Endothelial cell (in vitro differentiated cells): ENCODE measurements around the gene CC2D1A. TPM values are rescaled to one million over a fixed set of nuclear protein-coding genes. Genes with fewer than 3 reads are reported as not detected.

Source experiments
- DNase-seq: peaks from one replicate; pipeline ENCODE4 v3.0.0; 2021; ENCODE audit warnings: low spot score
- H3K27ac Mint-ChIP-seq: one replicate; pipeline ENCODE4 v1.8.0; 2021; ENCODE audit warnings: mixed read lengths, inconsistent platforms; ENCODE audit not compliant: unreplicated experiment
- H3K27me3 Mint-ChIP-seq: one replicate; pipeline ENCODE4 v1.8.0; 2021; ENCODE audit warnings: mild to moderate bottlenecking, moderate library complexity, mixed read lengths, inconsistent platforms; ENCODE audit not compliant: unreplicated experiment
- H3K36me3 Mint-ChIP-seq: one replicate; pipeline ENCODE4 v1.8.0; 2021; ENCODE audit warnings: mild to moderate bottlenecking, low read depth, mixed read lengths, inconsistent platforms; ENCODE audit not compliant: unreplicated experiment
- H3K4me1 Mint-ChIP-seq: one replicate; pipeline ENCODE4 v1.8.0; 2021; ENCODE audit warnings: mild to moderate bottlenecking, mixed read lengths, inconsistent platforms; ENCODE audit not compliant: unreplicated experiment
- H3K4me3 Mint-ChIP-seq: one replicate; pipeline ENCODE4 v1.8.0; 2021; ENCODE audit warnings: mild to moderate bottlenecking, mixed read lengths, inconsistent platforms; ENCODE audit not compliant: unreplicated experiment
- H3K9me3 Mint-ChIP-seq: one replicate; pipeline ENCODE4 v1.8.0; 2021; ENCODE audit warnings: mixed read lengths, inconsistent platforms; ENCODE audit not compliant: unreplicated experiment
- total RNA-seq: library from RNA; stranded (reverse); fragmentation: NEBNext Ultra II Directional; extraction: Animal tissue kit (Norgen Biotek cat#: 25700); gene quantifications from one replicate; pipeline ENCODE4 v1.2.1, GENCODE V29; 2021; ENCODE audit not compliant: unreplicated experiment
- TF ChIP-seq, protein P1 (sequence below): fragments of 200-600 bp; sonication (generic); IDR thresholded peaks from one replicate; pipeline ENCODE4 v1.5.0; 2021; ENCODE audit warnings: antibody characterized with exemption; ENCODE audit not compliant: unreplicated experiment

The CC2D1A gene
- total RNA-seq, 1 donor from 2014 or later = 17.1 TPM

DNA sequence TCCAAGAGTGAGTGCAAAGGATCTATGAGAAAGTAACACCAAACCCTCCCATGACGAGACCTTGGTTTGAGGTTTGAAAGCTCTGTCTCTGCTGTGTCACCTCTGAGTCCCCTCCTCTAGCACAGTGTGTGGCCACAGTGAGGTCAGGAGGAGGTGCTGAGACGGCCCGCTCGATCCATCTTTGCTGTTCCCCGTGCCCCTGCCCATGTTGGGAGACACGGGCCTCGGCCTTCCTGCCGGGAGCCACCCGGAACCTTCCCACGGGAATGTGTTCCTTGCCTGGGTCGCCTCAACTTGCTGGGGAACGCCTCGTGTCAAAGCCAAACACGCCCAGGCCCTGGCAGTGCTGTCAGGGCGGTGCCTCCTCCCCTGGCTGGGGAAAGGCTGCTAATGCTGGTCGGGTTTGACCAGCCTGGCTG lies 19.0 kb upstream of the CC2D1A start:
- H3K27ac Mint-ChIP-seq = no peak overlapping the region
- no peaks in the 10 kb centered on the region for H3K9me3 Mint-ChIP-seq
- H3K27me3 Mint-ChIP-seq = peaks cover 6% of the 10 kb centered on the region
- no peak for DNase-seq
- H3K4me3 Mint-ChIP-seq = no peak overlapping the region
- no peaks in the 10 kb centered on the region for H3K36me3 Mint-ChIP-seq
- H3K4me1 Mint-ChIP-seq = peaks cover 3% of the 10 kb centered on the region
- TF ChIP-seq, protein P1, sequence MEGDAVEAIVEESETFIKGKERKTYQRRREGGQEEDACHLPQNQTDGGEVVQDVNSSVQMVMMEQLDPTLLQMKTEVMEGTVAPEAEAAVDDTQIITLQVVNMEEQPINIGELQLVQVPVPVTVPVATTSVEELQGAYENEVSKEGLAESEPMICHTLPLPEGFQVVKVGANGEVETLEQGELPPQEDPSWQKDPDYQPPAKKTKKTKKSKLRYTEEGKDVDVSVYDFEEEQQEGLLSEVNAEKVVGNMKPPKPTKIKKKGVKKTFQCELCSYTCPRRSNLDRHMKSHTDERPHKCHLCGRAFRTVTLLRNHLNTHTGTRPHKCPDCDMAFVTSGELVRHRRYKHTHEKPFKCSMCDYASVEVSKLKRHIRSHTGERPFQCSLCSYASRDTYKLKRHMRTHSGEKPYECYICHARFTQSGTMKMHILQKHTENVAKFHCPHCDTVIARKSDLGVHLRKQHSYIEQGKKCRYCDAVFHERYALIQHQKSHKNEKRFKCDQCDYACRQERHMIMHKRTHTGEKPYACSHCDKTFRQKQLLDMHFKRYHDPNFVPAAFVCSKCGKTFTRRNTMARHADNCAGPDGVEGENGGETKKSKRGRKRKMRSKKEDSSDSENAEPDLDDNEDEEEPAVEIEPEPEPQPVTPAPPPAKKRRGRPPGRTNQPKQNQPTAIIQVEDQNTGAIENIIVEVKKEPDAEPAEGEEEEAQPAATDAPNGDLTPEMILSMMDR = no peak

DNA sequence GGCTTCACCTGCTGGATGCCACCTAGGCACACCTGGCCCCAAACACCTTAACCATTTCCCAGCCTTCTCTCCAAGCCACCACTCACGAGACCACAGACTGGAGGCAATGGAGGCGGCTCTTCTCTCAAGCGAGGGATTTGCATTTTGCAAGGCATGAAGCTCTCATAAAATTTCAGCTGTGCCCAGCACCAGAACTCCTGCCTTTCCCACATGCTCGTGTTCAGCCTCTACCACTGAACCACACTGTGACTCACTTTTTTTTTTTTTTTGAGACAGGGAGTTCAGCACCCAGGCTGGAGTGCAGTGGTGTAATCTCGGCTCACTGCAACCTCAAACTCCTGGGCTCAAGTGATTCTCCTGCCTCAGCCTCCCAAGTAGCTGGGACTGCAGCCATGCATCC lies 18.5 kb upstream of the CC2D1A start:
- no peaks in the 10 kb centered on the region for H3K36me3 Mint-ChIP-seq
- H3K27ac Mint-ChIP-seq = no peak overlapping the region
- no peaks in the 10 kb centered on the region for H3K4me1 Mint-ChIP-seq
- no peak for DNase-seq
- H3K27me3 Mint-ChIP-seq = peaks cover 4% of the 10 kb centered on the region
- TF ChIP-seq, protein P1 = no peak
- no peaks in the 10 kb centered on the region for H3K9me3 Mint-ChIP-seq
- no peak overlapping the region for H3K4me3 Mint-ChIP-seq

DNA sequence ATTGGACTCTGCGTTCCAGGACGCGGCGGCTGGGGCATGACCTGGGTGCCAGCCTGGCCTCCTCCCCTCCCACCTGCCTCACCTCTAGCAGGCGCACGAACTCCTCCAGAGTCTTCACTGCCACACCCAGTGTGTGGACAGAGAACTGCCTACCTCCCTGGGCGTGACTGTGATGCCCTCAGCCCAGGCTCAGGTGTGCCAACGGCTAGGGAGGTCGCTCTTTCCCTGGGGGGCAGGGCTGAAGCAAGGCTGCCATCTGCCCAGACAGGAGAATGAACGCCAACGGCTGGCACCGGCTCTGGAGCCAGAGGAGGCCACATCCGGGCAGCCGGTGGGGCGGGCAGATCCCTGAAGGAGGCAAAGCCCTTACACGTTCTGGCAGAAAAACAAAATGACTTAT lies 17.7 kb upstream of the CC2D1A start:
- H3K4me3 Mint-ChIP-seq = no peak overlapping the region
- DNase-seq = no peak
- no peak overlapping the region for H3K27ac Mint-ChIP-seq
- TF ChIP-seq, protein P1 = no peak
- no peaks in the 10 kb centered on the region for H3K9me3 Mint-ChIP-seq
- peaks cover 4% of the 10 kb centered on the region for H3K27me3 Mint-ChIP-seq
- H3K4me1 Mint-ChIP-seq = no peaks in the 10 kb centered on the region
- no peaks in the 10 kb centered on the region for H3K36me3 Mint-ChIP-seq

DNA sequence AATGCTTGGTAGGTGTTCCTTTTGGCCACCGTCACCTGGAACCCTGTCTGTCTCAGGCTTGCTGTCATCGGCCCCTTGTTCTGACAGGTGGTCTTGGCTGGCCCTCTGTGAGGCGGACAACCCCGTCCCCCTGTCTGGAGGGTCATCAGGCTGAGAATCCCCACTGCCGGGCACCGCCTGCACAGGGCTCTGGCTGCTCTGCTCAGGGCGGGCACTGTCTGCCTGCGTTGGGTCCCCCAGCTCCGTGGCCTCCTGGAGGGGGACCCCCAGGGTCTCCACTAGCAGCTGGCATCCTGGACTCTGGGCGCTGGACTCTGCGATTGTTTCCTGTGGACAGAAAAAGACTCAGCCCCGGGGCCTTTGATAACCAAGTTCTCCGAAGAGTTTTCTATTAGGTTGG lies 15.9 kb upstream of the CC2D1A start:
- DNase-seq = no peak
- TF ChIP-seq, protein P1 = no peak
- no peak overlapping the region for H3K4me3 Mint-ChIP-seq
- no peaks in the 10 kb centered on the region for H3K36me3 Mint-ChIP-seq
- H3K9me3 Mint-ChIP-seq = no peaks in the 10 kb centered on the region
- no peaks in the 10 kb centered on the region for H3K4me1 Mint-ChIP-seq
- H3K27me3 Mint-ChIP-seq = no peaks in the 10 kb centered on the region
- no peak overlapping the region for H3K27ac Mint-ChIP-seq

DNA sequence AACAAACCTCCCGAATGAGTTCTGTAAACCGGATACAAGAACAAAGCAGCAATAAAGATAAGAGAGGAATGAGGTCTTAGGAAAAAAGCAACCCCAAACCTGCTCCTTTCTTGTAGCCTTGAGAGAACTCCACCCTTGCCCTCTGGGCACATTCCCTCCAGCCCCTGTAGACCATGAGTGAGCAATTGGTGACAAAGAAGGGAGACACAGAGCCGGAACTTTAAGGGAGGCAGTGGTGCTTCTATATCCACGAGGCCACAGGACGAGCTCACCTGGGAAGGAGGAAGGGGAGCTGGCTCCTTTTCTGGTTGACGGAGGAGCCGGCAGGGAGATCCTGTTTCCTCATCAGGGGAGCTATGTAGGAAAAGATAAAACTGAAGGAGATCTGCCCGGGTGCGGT lies 13.1 kb upstream of the CC2D1A start:
- Mint-ChIP-seq H3K27ac (no peak overlapping the region), H3K27me3 (no peaks in the 10 kb centered on the region), H3K4me3 (no peak overlapping the region), H3K36me3 (no peaks in the 10 kb centered on the region), H3K9me3 (no peaks in the 10 kb centered on the region), H3K4me1 (no peaks in the 10 kb centered on the region)
- DNase-seq = no peak
- TF ChIP-seq, protein P1 = no peak
